Gastrocnemius medialis (tissue), 4 donors: ENCODE measurements around the gene AMBRA1.

ENCODE experiments used
- CTCF ChIP-seq, 5 experiments: fragments of 450-650 bp in 3 of 5; fragments of 200-600 bp in 2 of 5; sonication (generic) in 2 of 5; IDR thresholded peaks in 4 of 5; conservative IDR thresholded peaks in 1 of 5; 1 replicate in 4 of 5; 2 replicates in 1 of 5; pipeline ENCODE4 v1.5.1; 2016 to 2019; ENCODE audit warnings: antibody characterized with exemption in 5 of 5, mild to moderate bottlenecking in 3 of 5, moderate library complexity in 3 of 5
- POLR2A ChIP-seq, 2 donors: fragments of 450-650 bp; IDR thresholded peaks; one replicate each; pipeline ENCODE4 v1.6.1; 2017; ENCODE audit warnings: antibody characterized with exemption in 2 of 2, mild to moderate bottlenecking in 2 of 2, moderate library complexity in 2 of 2

- TF ChIP-seq CTCF (IDR thresholded peaks at IDR 0.05 in 4 of 5, conservative IDR thresholded peaks at IDR 0.05 in 1 of 5) (no peak), POLR2A (IDR thresholded peaks at IDR 0.05) (no peak)
These were observed 16.8 kb downstream of the AMBRA1 start for GRCh38 chr11:46577058-46577457.
